GM13977 (cell line): Measurements from ENCODE around the gene ACSL4.

Experiments used
- DNase-seq: peaks from one replicate; pipeline ENCODE4 v3.0.0; 2012; ENCODE audit warnings: low spot score
- in situ Hi-C: fragments of 300-500 bp; cut with MboI; formaldehyde crosslinking; loops from one replicate; pipeline ENCODE4 v1.12.0; 2022; ENCODE audit warnings: low sequenced_read_pairs, low pct_unique_long_range_greater_than_20kb, mixed read lengths, inconsistent platforms; ENCODE audit not compliant: unreplicated experiment
- TF ChIP-seq, protein P1 (sequence below): IDR thresholded peaks from 2 replicates; pipeline ENCODE4 v1.5.1; 2012; ENCODE audit warnings: mild to moderate bottlenecking, control low read depth; ENCODE audit not compliant: insufficient read depth; ENCODE audit errors: extremely low read depth, missing control alignments

ACSL4 gene

DNA sequence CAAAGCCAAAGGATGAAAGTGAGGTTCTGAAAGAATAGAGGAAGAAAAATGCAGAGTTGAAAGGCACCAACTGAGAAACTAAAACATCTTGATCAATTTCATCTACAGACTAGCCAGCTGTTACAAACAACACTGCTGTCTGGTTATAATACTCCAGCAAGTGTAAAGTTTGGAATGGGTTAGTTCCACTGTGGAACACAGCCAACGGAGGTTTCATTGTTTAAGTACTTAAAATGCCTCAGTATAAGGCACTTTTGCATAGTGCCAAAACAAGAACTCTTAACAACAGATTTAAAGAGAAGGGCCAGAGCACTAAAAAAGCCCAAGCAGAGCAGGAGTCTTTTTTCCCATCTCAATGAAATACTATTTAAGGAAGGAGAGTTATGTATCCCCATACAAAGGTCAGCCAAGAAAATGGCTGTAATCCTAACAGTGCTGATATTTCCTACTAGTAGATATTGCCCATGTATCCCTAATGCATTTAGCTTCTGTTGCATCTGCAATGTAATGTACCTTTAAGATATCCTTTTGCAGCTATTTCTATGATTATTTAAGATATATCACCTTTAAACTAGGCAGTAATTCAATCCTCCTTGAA is 16.5 kb downstream of the ACSL4 start:
- TF ChIP-seq, protein P1, sequence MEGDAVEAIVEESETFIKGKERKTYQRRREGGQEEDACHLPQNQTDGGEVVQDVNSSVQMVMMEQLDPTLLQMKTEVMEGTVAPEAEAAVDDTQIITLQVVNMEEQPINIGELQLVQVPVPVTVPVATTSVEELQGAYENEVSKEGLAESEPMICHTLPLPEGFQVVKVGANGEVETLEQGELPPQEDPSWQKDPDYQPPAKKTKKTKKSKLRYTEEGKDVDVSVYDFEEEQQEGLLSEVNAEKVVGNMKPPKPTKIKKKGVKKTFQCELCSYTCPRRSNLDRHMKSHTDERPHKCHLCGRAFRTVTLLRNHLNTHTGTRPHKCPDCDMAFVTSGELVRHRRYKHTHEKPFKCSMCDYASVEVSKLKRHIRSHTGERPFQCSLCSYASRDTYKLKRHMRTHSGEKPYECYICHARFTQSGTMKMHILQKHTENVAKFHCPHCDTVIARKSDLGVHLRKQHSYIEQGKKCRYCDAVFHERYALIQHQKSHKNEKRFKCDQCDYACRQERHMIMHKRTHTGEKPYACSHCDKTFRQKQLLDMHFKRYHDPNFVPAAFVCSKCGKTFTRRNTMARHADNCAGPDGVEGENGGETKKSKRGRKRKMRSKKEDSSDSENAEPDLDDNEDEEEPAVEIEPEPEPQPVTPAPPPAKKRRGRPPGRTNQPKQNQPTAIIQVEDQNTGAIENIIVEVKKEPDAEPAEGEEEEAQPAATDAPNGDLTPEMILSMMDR, result no peak
- DNase-seq, result no peak
- in situ Hi-C loops, result loop anchor here (10.0 kb wide), 1 partner anchor 138 kb away; no protein-coding TSS in a partner anchor

DNA sequence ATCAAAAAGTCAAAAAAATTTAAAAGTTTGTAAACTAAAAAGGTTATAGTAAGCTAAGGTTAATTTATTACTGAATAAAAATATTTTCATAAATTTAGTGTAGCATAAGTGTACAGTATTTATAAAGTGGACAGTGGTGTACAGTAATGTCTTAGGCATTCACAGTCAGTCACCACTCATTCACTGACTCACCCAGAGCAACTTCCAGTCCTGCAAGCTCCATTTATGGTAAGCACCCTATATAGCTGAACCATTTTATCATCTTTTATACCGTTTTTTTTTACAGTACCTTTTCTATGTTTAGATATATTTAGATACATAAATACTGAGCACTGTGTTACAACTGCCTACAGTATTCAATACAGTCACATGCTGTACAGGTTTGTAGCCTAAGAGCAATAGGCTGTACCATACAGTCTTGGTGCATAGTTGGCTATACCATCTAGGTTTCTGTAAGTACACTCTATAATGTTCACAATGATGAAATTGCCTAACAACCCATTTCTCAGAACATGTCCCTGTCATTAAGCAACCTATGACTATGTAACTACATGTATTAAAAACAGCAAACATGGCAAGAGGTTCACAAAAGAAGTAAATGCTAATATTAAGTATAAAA is 18.6 kb downstream of the ACSL4 start:
- TF ChIP-seq, protein P1, result no peak
- no peak for DNase-seq
- in situ Hi-C loops, result loop anchor here (10.0 kb wide), 1 partner anchor 140 kb away; no protein-coding TSS in a partner anchor

DNA sequence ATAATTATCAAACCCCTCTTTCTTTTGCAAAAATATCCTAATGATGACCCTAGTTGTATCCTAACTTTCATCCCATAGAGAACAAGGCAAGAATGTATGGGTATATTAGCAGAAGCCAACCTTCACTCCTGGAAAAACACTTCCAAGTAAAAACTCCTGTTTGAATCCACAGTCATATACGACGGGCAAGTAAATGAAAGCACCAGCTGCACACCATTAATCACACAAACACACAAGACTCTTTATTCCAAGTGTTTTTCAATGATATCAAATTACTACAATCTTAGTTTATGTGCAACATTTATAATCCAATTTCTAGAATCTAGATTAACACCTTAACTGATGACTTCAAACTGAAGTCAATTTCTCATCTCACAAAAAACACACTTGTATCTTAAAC is 22.9 kb downstream of the ACSL4 start:
- TF ChIP-seq, protein P1, result no peak
- no peak for DNase-seq
- in situ Hi-C loops, result loop anchor here (10.0 kb wide), 1 partner anchor 145 kb away; no protein-coding TSS in a partner anchor

DNA sequence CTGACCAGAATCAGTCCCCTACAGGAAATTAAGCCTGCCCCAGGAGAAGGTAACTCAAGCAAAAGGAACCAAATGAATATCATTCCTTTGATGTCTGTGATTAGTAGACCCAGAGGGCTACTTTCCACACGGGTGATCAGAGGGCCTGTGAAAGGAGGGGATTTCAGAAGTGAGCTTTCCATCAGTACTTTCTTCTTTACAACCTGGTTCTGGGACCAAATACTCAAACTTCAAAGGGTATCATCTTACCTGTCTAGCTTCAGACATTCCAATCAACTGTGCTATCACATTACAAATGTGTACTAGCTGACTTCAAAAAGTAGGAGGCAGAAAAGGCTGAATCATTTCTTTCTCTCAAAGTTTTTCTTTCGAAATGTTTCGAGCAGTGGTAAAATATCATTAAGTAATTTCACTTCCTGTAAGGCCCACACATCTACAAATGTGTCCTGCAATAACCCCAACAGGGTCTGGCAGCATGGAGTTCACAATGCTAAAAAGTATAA is 23.9 kb downstream of the ACSL4 start:
- peak; percentile 31 for DNase-seq
- TF ChIP-seq, protein P1, result no peak
- in situ Hi-C loops, result no loop called here

DNA sequence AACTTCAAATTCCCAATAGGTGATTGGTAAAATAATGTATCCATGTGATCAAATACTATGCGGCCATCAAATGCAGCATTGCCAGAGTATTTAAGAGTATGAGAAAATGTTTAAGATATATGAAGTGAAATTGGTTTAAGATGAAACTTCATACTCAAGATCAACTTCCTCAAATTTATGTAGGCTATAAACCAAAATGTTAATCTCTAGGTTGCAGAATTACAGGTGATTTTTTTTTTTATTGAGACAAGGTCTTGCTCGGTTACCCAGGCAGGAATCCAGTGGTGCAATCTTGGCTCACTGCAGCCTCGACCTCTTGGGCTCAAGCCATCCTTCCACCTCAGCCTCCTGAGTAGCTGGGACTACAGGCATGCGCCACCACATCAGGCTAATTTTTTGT is 25.3 kb downstream of the ACSL4 start:
- in situ Hi-C loops, result no loop called here
- DNase-seq, result no peak
- TF ChIP-seq, protein P1, result no peak

DNA sequence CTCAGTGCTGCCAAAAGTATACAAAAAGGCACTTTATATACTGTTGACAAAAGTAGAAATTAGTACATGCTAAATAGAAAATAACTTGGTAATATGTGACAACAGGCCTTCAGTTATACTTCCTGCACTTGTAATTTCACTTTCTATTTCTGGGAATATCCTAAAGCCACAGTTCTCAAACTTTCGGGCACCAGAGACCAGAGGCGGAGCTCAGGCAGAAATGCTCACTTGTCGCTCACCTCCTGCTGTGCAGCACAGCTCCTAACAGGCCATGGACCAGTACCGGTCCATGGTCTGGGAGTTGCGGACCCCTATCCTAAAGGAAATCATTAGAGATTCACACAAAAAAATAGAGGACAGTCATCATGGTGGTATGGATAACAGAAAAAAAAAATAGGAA is 25.7 kb downstream of the ACSL4 start:
- TF ChIP-seq, protein P1, result no peak
- in situ Hi-C loops, result no loop called here
- no peak for DNase-seq
